GM12892 (cell line): ENCODE data around the gene CHRND.

Experiments used
- DNase-seq: peaks from one replicate; pipeline ENCODE4 v3.0.0; 2011; ENCODE audit not compliant: insufficient read length
- FAIRE-seq: peaks from 2 replicates; lab custom pipeline; 2011; peaks lifted over from hg19 to GRCh38; lab: Jason Lieb, UNC
- POLR2A ChIP-seq: IDR thresholded peaks from 2 replicates; pipeline ENCODE4 v1.6.1; 2011; ENCODE audit warnings: low read depth, low read length, control low read depth
- POLR2AphosphoS5 ChIP-seq: IDR thresholded peaks from 2 replicates; pipeline ENCODE4 v1.6.1; 2011; ENCODE audit warnings: low read depth, low read length, control low read depth
- TAF1 ChIP-seq: IDR thresholded peaks from 2 replicates; pipeline ENCODE4 v1.6.1; 2011; ENCODE audit warnings: low read depth, mild to moderate bottlenecking, control low read depth, low read length, borderline replicate concordance

The CHRND gene

GRCh38 chr2:232534940-232535651 is 9.1 kb downstream of the CHRND start:
- DNase-seq, result no peak
- no peak for FAIRE-seq
- TF ChIP-seq POLR2A, result no peak
- TF ChIP-seq POLR2AphosphoS5, result no peak
- TF ChIP-seq TAF1, result no peak

GRCh38 chr2:232535761-232536530 is 10.0 kb downstream of the CHRND start:
- DNase-seq (no peak), FAIRE-seq (no peak)
- no peak for TF ChIP-seq POLR2A
- no peak for TF ChIP-seq POLR2AphosphoS5
- no peak for TF ChIP-seq TAF1

DNA sequence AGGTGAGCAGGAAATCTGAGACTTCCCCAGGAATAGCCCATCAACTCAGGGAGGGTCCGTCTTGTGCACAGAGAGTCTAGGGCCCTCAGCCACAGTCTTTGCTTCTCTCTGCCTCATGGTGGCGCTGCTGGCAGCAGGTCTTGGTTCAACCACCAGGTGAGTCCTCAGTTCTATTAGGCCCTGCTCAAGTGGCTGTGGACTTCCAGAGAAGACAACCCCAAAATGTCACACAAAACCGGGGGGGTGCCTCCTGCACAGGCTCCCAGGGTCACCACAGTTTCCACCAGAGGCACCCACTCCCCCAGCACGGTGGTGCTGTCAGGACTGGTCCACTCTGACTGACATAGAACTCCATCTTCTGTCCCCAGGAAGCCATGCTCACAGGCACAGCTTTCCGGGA is 11.1 kb downstream of the CHRND start:
- FAIRE-seq (no peak), DNase-seq (no peak)
- TF ChIP-seq POLR2AphosphoS5 (no peak), TAF1 (no peak), POLR2A (no peak)

GRCh38 chr2:232537499-232537898 is 11.5 kb downstream of the CHRND start:
- FAIRE-seq (no peak), DNase-seq (no peak)
- TF ChIP-seq POLR2A (no peak), TAF1 (no peak), POLR2AphosphoS5 (no peak)

- DNase-seq (no peak), FAIRE-seq (no peak)
- TF ChIP-seq POLR2A (no peak), POLR2AphosphoS5 (no peak), TAF1 (no peak)
These were observed 12.7 kb downstream of the CHRND start for GRCh38 chr2:232538671-232539070.

DNA sequence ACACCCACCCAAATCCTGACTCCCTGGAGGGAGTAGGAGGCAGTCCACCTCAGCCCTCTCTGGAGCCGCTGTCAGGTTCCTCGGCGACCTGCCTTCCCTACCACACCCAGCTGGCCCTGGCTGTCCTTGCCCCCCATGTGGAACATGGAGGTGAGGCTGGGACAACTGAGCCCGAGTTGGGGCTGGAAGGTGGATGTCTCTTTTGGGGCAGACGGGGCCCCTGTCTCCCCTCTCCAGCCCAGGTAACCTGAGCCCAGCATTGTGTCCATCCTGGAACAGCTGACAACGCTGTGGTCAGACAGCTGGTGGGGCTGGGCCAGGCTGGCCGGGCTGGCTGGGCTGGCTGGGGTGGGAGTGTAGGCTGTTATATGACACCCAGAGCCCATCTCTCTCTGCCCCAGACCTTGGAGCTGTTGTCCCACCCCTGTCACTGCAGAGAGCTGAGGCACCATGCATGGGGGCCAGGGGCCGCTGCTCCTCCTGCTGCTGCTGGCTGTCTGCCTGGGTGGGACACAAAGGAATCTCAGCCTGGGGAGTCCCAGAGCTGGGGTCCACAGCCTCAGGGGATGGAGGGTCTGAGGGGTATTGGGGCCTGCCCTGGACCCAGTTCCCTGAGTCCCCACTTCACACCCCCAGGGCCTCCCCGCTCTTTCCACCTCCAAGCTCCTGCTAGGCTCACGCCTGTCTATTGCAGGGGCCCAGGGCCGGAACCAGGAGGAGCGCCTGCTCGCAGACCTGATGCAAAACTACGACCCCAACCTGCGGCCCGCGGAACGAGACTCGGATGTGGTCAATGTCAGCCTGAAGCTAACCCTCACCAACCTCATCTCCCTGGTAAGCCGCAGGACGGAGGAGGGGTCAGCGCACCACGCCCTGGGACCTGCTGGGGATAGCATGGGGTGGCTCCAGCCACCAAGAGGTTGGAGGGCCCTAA is 13.6 kb downstream of the CHRND start, which contains the start of gene CHRNG:
TSS of gene CHRNG (plus strand) at position 395 of the 934 bp plus-strand sequence. CDS start at position 451, 56 bp downstream.
- no peak for TF ChIP-seq POLR2A
- no peak for TF ChIP-seq TAF1
- TF ChIP-seq POLR2AphosphoS5, result no peak
- no peak for DNase-seq
- no peak for FAIRE-seq

DNA sequence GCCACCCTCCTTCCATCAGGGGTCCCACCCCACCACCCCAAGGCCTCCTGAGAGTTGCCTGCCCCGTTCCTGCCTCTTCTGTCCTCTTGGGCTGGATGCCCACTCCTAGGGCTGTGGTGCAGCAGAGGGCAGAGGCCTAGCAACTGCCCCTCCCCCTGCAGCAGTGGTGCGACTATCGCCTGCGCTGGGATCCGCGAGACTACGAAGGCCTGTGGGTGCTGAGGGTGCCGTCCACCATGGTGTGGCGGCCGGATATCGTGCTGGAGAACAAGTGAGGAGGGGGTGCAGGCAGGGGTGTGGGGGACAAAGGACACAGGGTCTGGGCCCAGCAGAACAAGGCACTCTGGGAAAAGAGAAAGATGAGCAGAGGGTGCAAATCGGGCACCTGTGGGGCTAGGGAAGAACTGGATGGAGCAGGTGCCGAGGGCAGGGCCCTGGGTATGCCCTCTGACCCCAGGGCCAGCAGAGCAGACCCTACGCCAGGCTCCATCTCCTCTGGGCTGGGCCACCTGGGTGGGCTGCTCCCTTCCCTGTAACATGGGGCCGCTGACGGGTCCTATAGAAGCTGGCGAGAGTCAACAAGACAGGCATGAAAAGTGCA is 14.6 kb downstream of the CHRND start:
- TF ChIP-seq TAF1, result no peak
- TF ChIP-seq POLR2AphosphoS5, result 0 out of 2 replicates have a peak, but pooled peaks have one; percentile 19
- TF ChIP-seq POLR2A, result no peak
- DNase-seq (no peak), FAIRE-seq (no peak)

- TF ChIP-seq POLR2A (0 out of 2 replicates have a peak, but pooled peaks have one; percentile 3), POLR2AphosphoS5 (no peak; the same call in 1 of the 2 replicates)
- DNase-seq (peak; percentile 31), FAIRE-seq (no peak)
These were observed 15.4 kb downstream of the CHRND start for GRCh38 chr2:232541195-232541960.

- no peak for FAIRE-seq
- no peak for DNase-seq
- TF ChIP-seq TAF1 (no peak), POLR2AphosphoS5 (no peak)
These were observed 16.2 kb downstream of the CHRND start for GRCh38 chr2:232541961-232542714.
